Ectodermal cell (in vitro differentiated cells): ENCODE measurements around the gene ZNF217.
"Not testable (repeated sequence)": the region's sequence is repeated elsewhere in the genome, so short reads cannot be mapped to it uniquely, and the experiment has no call there.

Experiments used
- H3K27ac ChIP-seq: 2 replicates; pipeline ENCODE4 v1.7.0; 2013; ENCODE audit warnings: mild to moderate bottlenecking, low read depth, low read length; ENCODE audit not compliant: insufficient read depth, poor library complexity, severe bottlenecking
- H3K27me3 ChIP-seq: 2 replicates; pipeline ENCODE4 v1.7.0; 2013; ENCODE audit warnings: mild to moderate bottlenecking, low read length; ENCODE audit not compliant: insufficient read depth, control insufficient read depth, poor library complexity, severe bottlenecking
- H3K36me3 ChIP-seq: one replicate; pipeline ENCODE4 v1.7.0; 2013; ENCODE audit warnings: low read length; ENCODE audit not compliant: control insufficient read depth, insufficient read depth
- H3K4me1 ChIP-seq: one replicate; pipeline ENCODE4 v1.7.0; 2013; ENCODE audit warnings: low read length; ENCODE audit not compliant: control insufficient read depth, insufficient read depth
- H3K4me3 ChIP-seq: 2 replicates; pipeline ENCODE4 v1.7.0; 2013; ENCODE audit warnings: low read depth, low read length, control low read depth; ENCODE audit not compliant: insufficient read depth
- H3K9me3 ChIP-seq: 2 replicates; pipeline ENCODE4 v1.7.0; 2013; ENCODE audit warnings: mild to moderate bottlenecking, low read length, moderate library complexity; ENCODE audit not compliant: control insufficient read depth
- WGBS, 2 experiments: methylation state at CpG; one replicate each; pipeline ENCODE4 v1.1.7; 2013; ENCODE audit warnings: missing lambda C conversion rate in 2 of 2; 5-methylcytosine and 5-hydroxymethylcytosine counted together

Gene ZNF217

DNA sequence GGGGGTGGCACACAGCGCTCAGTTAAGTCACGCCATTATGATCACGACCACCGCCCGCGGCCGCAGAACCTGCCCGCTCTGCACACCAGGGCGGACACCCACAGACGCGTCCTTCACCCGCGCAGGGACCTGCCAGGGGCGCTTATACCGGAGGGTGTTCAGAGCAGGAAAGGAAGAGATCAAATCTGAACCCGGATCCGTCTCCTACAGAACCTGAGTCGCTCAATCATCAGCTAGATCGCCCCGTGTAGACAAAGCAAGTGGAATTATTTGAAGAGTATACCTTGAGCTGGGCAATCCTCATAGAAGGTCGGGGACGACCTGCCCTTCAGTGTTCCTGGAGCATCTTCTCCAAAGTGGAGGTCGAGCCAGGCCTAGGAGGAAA lies 14.4 kb upstream of the ZNF217 start:
- Histone ChIP-seq H3K9me3 (no peaks in the 10 kb centered on the region), H3K4me3 (no peak overlapping the region), H3K27me3 (no peaks in the 10 kb centered on the region), H3K27ac (no peak overlapping the region), H3K4me1 (peaks cover 12% of the 10 kb centered on the region), H3K36me3 (no peaks in the 10 kb centered on the region)
- 96 to 97% methylated on average over 23 of the region's 23 CpGs for WGBS, 2 experiments

DNA sequence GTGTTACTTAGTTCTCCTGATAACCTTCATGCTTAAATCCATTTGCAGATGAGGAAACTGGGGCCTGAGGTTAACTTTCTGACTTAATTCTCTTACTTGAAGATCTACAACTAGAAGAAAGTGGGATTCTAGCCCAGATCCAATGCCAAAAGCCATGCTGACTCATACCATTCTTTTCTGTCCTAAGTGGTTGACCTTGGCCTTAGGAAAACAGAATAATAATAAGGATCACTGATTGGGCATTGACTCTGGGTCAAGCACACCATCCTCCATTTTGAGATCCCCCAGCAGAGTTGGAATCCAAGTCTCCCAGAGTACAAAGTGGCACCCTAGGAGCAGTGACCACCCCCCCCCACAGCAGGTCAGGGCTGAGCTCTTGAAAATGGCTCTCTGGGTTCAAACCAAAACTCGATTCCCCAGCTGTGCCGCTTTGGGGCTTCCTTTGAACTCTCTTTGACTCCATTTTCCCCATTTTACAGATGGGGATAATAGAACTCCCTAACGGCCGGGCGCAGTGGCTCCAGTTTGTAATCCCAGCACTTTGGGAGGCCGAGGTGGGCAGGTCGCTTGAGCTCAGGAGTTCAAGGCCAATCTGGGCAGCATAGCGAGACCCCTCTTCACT lies 12.8 kb upstream of the ZNF217 start:
- 92 to 95% methylated on average over 8 of the region's 8 CpGs for WGBS, 2 experiments
- no peaks in the 10 kb centered on the region for H3K9me3 ChIP-seq
- no peak overlapping the region for H3K4me3 ChIP-seq
- no peaks in the 10 kb centered on the region for H3K27me3 ChIP-seq
- H3K27ac ChIP-seq, result no peak overlapping the region
- no peaks in the 10 kb centered on the region for H3K36me3 ChIP-seq
- peaks cover 12% of the 10 kb centered on the region for H3K4me1 ChIP-seq

DNA sequence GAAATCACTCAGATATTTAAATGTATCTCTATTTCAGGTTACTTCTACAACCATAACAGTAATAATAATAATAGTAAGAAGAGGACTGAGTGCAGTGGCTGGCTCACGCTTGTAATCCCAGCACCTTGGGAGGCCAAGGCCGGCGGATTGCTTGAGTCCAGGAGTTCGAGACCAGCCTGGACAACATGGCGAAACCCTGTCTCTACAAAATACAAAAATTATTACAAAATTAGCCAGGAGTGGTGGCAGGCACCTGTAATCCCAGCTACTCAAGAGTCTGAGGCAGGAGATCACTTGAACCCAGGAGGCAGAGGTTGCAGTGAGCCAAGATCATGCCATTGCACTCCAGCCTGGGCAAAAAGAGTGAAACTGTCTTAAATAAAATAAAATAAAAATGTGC lies 11.8 kb upstream of the ZNF217 start:
- H3K36me3 ChIP-seq, H3K27ac ChIP-seq, H3K9me3 ChIP-seq, H3K4me3 ChIP-seq, H3K27me3 ChIP-seq: not testable (repeated sequence)
- WGBS, 2 experiments, result 87 to 88% methylated on average over 5 of the region's 5 CpGs
- peaks cover 12% of the 10 kb centered on the region for H3K4me1 ChIP-seq

DNA sequence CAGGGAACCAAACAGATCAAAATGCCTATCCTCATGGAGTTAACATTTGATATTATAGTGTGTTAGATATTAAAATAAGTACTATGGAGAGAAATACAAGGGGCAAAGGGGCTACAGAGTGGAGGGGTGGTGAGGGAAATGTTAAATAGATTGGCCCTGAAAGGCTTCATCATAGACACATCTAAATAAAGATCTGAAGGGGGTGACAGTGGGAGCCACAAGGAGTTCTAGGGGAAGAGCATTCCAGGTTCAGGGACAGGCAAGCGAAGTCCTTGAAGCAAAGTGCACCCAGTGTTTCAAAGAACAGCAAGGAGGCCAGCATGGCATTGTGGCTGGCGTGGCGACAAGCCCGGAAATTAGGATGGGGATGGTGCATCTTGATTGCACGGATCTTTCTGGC lies 11.2 kb upstream of the ZNF217 start:
- 75 to 89% methylated on average over 1 of the region's 5 CpGs for WGBS, 2 experiments
- not testable (repeated sequence) for H3K4me3 ChIP-seq, H3K9me3 ChIP-seq, H3K4me1 ChIP-seq, H3K27ac ChIP-seq, H3K36me3 ChIP-seq, H3K27me3 ChIP-seq

DNA sequence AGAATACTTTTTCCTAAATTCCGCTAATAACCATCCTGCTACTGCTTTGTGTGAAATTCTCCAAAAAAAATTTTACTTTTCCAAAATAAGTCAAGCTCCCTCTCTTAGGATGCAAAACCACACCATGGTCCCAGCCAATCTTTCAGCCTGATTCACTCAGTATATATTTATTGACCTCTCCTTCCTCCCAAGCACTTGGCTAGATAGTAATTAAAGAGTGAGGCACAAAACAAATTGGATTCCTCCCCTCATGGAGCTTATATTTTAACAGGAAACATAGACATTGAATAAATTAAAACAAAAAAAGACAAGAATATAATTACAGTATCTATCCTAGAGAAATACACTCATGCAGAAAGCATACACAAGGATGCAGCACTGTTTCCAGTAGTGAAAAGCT lies 9.0 kb upstream of the ZNF217 start:
- no peaks in the 10 kb centered on the region for H3K27me3 ChIP-seq
- no peaks in the 10 kb centered on the region for H3K4me1 ChIP-seq
- no peak overlapping the region for H3K4me3 ChIP-seq
- no peak overlapping the region for H3K27ac ChIP-seq
- no peaks in the 10 kb centered on the region for H3K36me3 ChIP-seq
- no peaks in the 10 kb centered on the region for H3K9me3 ChIP-seq
- WGBS, 2 experiments, result 100% methylated on average over 1 of the region's 1 CpG

DNA sequence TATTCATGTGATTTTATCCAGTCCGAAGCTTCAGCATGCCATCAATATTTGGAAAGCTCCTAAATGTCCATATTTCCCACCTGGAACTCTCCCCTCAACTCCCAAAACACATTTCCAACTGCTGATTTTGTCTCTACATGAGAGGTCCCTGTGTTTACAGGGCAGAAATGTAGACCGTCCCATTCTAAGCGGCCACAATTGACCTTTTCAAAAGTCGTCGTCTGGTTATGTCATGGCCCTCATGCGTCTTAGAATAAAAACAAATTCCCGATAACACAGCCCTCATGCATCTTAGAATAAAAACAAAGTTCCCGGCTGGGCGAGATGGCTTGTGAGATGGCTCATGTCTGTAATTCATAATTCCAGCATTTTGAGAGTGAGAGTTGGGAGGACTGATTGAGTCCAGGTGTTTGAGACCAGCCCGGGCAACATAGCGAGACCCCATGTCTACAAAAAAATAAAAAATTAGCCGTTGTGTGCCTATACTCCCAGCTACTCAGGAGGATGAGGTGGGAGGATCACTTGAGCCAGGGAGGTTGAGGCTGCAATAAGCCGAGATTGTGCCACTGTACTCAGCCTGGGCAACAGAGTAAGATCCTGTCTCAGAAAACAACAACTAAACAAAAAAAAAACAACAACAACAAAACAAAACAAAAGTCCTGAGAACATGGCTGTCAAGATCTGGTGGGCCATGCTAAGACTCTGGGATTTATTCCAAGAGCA lies 6.4 kb upstream of the ZNF217 start:
- Histone ChIP-seq H3K27me3 (no peaks in the 10 kb centered on the region), H3K27ac (no peak overlapping the region), H3K9me3 (no peaks in the 10 kb centered on the region), H3K4me1 (peaks cover 10% of the 10 kb centered on the region), H3K4me3 (no peak overlapping the region), H3K36me3 (no peaks in the 10 kb centered on the region)
- 95 to 96% methylated on average over 13 of the region's 13 CpGs for WGBS, 2 experiments

DNA sequence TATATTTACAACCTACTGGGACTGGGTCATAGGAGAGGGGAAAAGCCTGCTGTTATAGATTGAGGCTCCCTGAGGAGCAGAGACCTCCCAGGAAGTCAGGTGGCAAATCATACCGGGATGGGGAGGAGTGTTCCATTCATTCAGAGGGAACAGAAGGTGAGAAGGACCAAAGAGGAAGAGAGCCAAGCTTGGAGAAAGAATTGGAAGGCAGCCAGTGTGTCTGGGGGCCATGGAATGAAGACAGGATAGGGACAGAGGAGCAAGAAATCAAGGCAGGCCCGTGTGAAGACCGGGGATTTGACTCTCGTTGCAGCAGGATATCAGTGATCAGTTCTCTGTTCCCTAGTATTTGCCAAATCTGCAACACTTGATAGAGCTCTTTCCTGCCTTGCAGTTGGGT lies 5.7 kb upstream of the ZNF217 start:
- Histone ChIP-seq H3K27me3 (no peaks in the 10 kb centered on the region), H3K27ac (no peak overlapping the region), H3K9me3 (no peaks in the 10 kb centered on the region), H3K4me3 (no peak overlapping the region), H3K36me3 (no peaks in the 10 kb centered on the region), H3K4me1 (peaks cover 12% of the 10 kb centered on the region)
- WGBS, 2 experiments, result 55 to 57% methylated on average over 4 of the region's 4 CpGs

DNA sequence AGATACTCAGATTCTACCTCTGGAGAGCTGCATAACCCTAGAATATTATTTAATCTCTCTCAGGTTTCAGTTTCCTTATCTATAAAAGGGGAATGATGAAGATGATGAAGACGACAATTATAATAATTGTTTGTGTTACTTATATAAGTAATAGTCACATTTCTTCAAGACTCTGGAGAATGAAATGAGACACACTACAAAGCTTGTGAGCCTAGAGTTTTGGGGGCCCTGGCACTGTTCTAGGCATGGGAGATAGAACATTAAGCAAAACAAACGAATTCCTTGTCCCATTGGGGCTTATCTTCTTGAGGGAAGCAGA lies 5.4 kb upstream of the ZNF217 start:
- H3K27ac ChIP-seq, result no peak overlapping the region
- H3K9me3 ChIP-seq, result no peaks in the 10 kb centered on the region
- no peaks in the 10 kb centered on the region for H3K27me3 ChIP-seq
- no peak overlapping the region for H3K4me3 ChIP-seq
- no peaks in the 10 kb centered on the region for H3K36me3 ChIP-seq
- peaks cover 12% of the 10 kb centered on the region for H3K4me1 ChIP-seq
- WGBS, 2 experiments, result 55 to 85% methylated on average over 1 of the region's 2 CpGs

DNA sequence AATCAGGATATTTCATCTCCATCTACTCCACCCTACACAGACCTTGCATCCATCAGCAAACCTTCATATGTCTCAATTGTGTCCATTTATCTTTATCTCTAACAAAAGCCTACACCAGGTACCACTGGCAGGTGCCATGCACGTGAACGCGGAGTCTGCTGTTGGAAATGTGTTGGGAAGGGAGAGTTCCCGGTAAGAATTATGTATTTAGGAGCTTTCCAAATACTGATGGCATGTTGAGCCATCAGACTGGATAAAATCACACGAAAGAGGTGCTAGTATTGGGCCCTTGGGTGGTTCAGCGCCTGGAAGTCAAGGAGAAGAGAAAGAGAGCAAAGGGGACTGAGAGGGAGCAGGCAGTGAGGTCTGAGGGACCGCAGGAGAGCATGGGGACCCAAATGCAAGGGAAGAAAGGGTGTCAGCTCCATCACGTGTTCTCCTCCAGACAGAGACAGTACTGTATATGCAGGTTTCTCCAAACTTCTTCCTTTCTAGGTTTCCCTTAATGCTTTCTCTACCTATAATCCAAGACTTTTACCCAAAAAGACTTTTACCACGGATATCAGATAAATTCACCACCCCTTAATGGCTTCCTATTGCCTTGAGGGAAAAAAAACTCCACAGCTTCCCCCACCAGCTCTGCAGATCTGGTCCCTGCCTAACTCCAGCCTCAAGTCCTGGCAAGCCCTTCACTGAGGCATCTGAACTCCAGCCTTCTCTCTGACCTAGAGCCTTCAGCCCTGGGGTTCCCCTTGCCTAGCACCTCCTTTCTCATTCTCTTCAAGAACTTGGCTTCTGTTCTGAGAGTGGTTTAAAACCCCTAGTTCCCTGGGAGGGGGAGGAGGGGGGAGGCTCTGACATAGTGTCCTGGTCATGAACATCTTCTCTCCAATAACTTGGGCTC lies 4.8 kb upstream of the ZNF217 start:
- Histone ChIP-seq H3K4me3 (no peak overlapping the region), H3K36me3 (no peaks in the 10 kb centered on the region), H3K27ac (no peak overlapping the region), H3K9me3 (no peaks in the 10 kb centered on the region), H3K27me3 (no peaks in the 10 kb centered on the region), H3K4me1 (peaks cover 12% of the 10 kb centered on the region)
- 93 to 94% methylated on average over 9 of the region's 9 CpGs for WGBS, 2 experiments

DNA sequence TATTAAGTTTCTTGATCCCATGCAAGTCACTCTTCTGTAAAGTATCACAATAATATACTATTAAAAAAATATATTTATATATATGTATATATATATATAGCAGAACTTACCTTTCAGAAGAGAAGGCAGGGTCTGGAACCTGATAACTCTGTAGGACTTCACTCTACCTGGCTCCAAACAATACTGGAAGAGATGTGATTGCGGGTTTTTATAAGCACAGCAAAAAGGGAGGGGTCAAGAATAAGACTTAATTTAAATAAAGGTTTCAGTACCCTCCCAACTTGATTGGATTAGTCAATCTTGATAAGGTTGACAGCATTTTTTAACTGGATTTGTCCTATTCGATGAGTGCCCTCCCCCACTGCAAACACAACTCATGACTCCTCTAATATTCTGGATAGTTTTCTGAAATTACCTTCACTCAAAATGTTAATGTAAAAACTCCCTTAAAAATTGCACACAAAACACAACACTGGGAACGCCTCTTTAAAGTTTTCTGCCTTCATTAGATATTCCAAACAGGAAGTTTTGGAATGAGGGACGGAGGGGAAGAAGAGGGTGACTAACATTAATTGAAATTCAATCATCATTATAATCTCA lies 4.0 kb upstream of the ZNF217 start:
- 73 to 82% methylated on average over 3 of the region's 4 CpGs for WGBS, 2 experiments
- H3K9me3 ChIP-seq, result no peaks in the 10 kb centered on the region
- no peaks in the 10 kb centered on the region for H3K27me3 ChIP-seq
- no peak overlapping the region for H3K4me3 ChIP-seq
- no peaks in the 10 kb centered on the region for H3K36me3 ChIP-seq
- H3K27ac ChIP-seq, result no peak overlapping the region
- peaks cover 12% of the 10 kb centered on the region for H3K4me1 ChIP-seq
